Activated naive CD8-positive, alpha-beta T cell treated with anti-CD3 and anti-CD28 coated beads, Interleukin-2, amount 10 ng/mL, durations not matched to agents 7 days and 5 days (primary cell): ENCODE results near the gene TKT. TPM values are rescaled to one million over a fixed set of nuclear protein-coding genes. Genes with fewer than 3 reads are reported as not detected.

Experiments
- ATAC-seq: fragments of 150-1000 bp; cut with Tn5 transposase; one replicate; pipeline ENCODE4 v1.10.0; 2021; ENCODE audit warnings: low read depth, moderate library complexity
- POLR2A ChIA-PET: fragments of 350-600 bp; sonication (Branson Sonifier 250); formaldehyde crosslinking; loops from one replicate; lab custom pipeline; 2021; ENCODE audit warnings: antibody characterized with exemption; lab: Charles Lee
- DNase-seq: peaks from one replicate; pipeline ENCODE4 v3.0.0; 2021
- H3K27ac Mint-ChIP-seq: one replicate; pipeline ENCODE4 v1.8.0; 2022; ENCODE audit warnings: mild to moderate bottlenecking, mixed read lengths
- H3K27me3 Mint-ChIP-seq: one replicate; pipeline ENCODE4 v1.8.0; 2022; ENCODE audit warnings: mild to moderate bottlenecking, moderate library complexity, mixed read lengths
- H3K36me3 Mint-ChIP-seq: one replicate; pipeline ENCODE4 v1.8.0; 2021; ENCODE audit warnings: mild to moderate bottlenecking, mixed read lengths
- H3K4me1 Mint-ChIP-seq: one replicate; pipeline ENCODE4 v1.8.0; 2021; ENCODE audit warnings: mixed read lengths
- H3K4me3 Mint-ChIP-seq: one replicate; pipeline ENCODE4 v1.8.0; 2022; ENCODE audit warnings: mild to moderate bottlenecking, moderate library complexity, mixed read lengths
- H3K9me3 Mint-ChIP-seq: one replicate; pipeline ENCODE4 v1.8.0; 2021; ENCODE audit warnings: mixed read lengths
- total RNA-seq, 2 experiments: library from RNA; stranded (reverse); gene quantifications; one replicate each; pipeline ENCODE4 v1.2.3, GENCODE V29; 2021

The TKT gene
- total RNA-seq, 2 experiments from 2014 or later: 204 to 210 TPM

GRCh38 chr3:53191836-53192480 lies 63.9 kb downstream of the TKT start:
- Mint-ChIP-seq H3K36me3 (peaks cover 8% of the 10 kb centered on the region), H3K4me3 (no peak overlapping the region), H3K4me1 (peaks cover 14% of the 10 kb centered on the region), H3K27me3 (no peaks in the 10 kb centered on the region), H3K9me3 (no peaks in the 10 kb centered on the region), H3K27ac (no peak overlapping the region)
- POLR2A ChIA-PET: no interaction called here
- no peak for DNase-seq
- no peak for ATAC-seq

GRCh38 chr3:53190659-53191058 lies 65.2 kb downstream of the TKT start:
- POLR2A ChIA-PET: no interaction called here
- DNase-seq (no peak), ATAC-seq (no peak)
- Mint-ChIP-seq H3K27me3 (no peaks in the 10 kb centered on the region), H3K4me1 (peaks cover 14% of the 10 kb centered on the region), H3K9me3 (no peaks in the 10 kb centered on the region), H3K27ac (no peak overlapping the region), H3K4me3 (no peak overlapping the region), H3K36me3 (peaks cover 8% of the 10 kb centered on the region)

- Mint-ChIP-seq H3K4me1 (peaks cover 12% of the 10 kb centered on the region), H3K27ac (no peak overlapping the region), H3K4me3 (no peak overlapping the region), H3K27me3 (no peaks in the 10 kb centered on the region), H3K9me3 (no peaks in the 10 kb centered on the region), H3K36me3 (peaks cover 10% of the 10 kb centered on the region)
- ATAC-seq (no peak), DNase-seq (no peak)
- POLR2A ChIA-PET: no interaction called here
Observed at GRCh38 chr3:53189276-53189675, 66.5 kb downstream of the TKT start.

GRCh38 chr3:53188720-53189119 lies 67.1 kb downstream of the TKT start:
- Mint-ChIP-seq H3K4me1 (peaks cover 12% of the 10 kb centered on the region), H3K4me3 (no peak overlapping the region), H3K9me3 (no peaks in the 10 kb centered on the region), H3K27ac (no peak overlapping the region), H3K36me3 (peaks cover 10% of the 10 kb centered on the region), H3K27me3 (no peaks in the 10 kb centered on the region)
- POLR2A ChIA-PET: no interaction called here
- ATAC-seq (no peak), DNase-seq (no peak)

GRCh38 chr3:53188136-53188685 lies 67.6 kb downstream of the TKT start:
- H3K4me3 Mint-ChIP-seq: no peak overlapping the region
- peaks cover 12% of the 10 kb centered on the region for H3K4me1 Mint-ChIP-seq
- ATAC-seq: no peak
- H3K27ac Mint-ChIP-seq: no peak overlapping the region
- no peaks in the 10 kb centered on the region for H3K9me3 Mint-ChIP-seq
- POLR2A ChIA-PET: no interaction called here
- peaks cover 10% of the 10 kb centered on the region for H3K36me3 Mint-ChIP-seq
- no peak for DNase-seq
- no peaks in the 10 kb centered on the region for H3K27me3 Mint-ChIP-seq

- H3K27me3 Mint-ChIP-seq: no peaks in the 10 kb centered on the region
- no peak overlapping the region for H3K27ac Mint-ChIP-seq
- no peak overlapping the region for H3K4me3 Mint-ChIP-seq
- peaks cover 9% of the 10 kb centered on the region for H3K36me3 Mint-ChIP-seq
- ATAC-seq (no peak), DNase-seq (no peak)
- H3K9me3 Mint-ChIP-seq: no peaks in the 10 kb centered on the region
- POLR2A ChIA-PET: no interaction called here
- peaks cover 8% of the 10 kb centered on the region for H3K4me1 Mint-ChIP-seq
Observed at GRCh38 chr3:53187430-53187829, 68.4 kb downstream of the TKT start.

- H3K36me3 Mint-ChIP-seq: peaks cover 7% of the 10 kb centered on the region
- H3K27me3 Mint-ChIP-seq: no peaks in the 10 kb centered on the region
- H3K4me3 Mint-ChIP-seq: no peak overlapping the region
- no peak for DNase-seq
- POLR2A ChIA-PET: no interaction called here
- no peak overlapping the region for H3K27ac Mint-ChIP-seq
- peaks cover 8% of the 10 kb centered on the region for H3K4me1 Mint-ChIP-seq
- ATAC-seq: no peak
- no peaks in the 10 kb centered on the region for H3K9me3 Mint-ChIP-seq
Observed at GRCh38 chr3:53186726-53187125, 69.1 kb downstream of the TKT start.

- no peak for DNase-seq
- no peak for ATAC-seq
- POLR2A ChIA-PET: no interaction called here
- Mint-ChIP-seq H3K27me3 (no peaks in the 10 kb centered on the region), H3K36me3 (peaks cover 7% of the 10 kb centered on the region), H3K27ac (no peak overlapping the region), H3K4me1 (peaks cover 8% of the 10 kb centered on the region), H3K4me3 (no peak overlapping the region), H3K9me3 (no peaks in the 10 kb centered on the region)
Observed at GRCh38 chr3:53185761-53186465, 69.9 kb downstream of the TKT start.

GRCh38 chr3:53184701-53185100 lies 71.1 kb downstream of the TKT start:
- H3K4me1 Mint-ChIP-seq: no peaks in the 10 kb centered on the region
- H3K27me3 Mint-ChIP-seq: no peaks in the 10 kb centered on the region
- H3K4me3 Mint-ChIP-seq: no peak overlapping the region
- H3K36me3 Mint-ChIP-seq: peaks cover 2% of the 10 kb centered on the region
- no peaks in the 10 kb centered on the region for H3K9me3 Mint-ChIP-seq
- no peak overlapping the region for H3K27ac Mint-ChIP-seq
- DNase-seq (no peak), ATAC-seq (no peak)
- POLR2A ChIA-PET: no interaction called here

GRCh38 chr3:53183514-53183913 lies 72.3 kb downstream of the TKT start:
- no peak for ATAC-seq
- POLR2A ChIA-PET: no interaction called here

GRCh38 chr3:53182764-53183355 lies 73.0 kb downstream of the TKT start:
- Mint-ChIP-seq H3K27me3 (no peaks in the 10 kb centered on the region), H3K4me1 (no peaks in the 10 kb centered on the region), H3K36me3 (peaks cover 2% of the 10 kb centered on the region), H3K4me3 (no peak overlapping the region), H3K27ac (no peak overlapping the region), H3K9me3 (no peaks in the 10 kb centered on the region)
- POLR2A ChIA-PET: no interaction called here
- no peak for DNase-seq
- ATAC-seq: no peak

More at GRCh38 chr3:53183514-53183913, 72.3 kb downstream of the TKT start:
- no peaks in the 10 kb centered on the region for H3K4me1 Mint-ChIP-seq
- no peaks in the 10 kb centered on the region for H3K27me3 Mint-ChIP-seq
- H3K27ac Mint-ChIP-seq: no peak overlapping the region
- no peak for DNase-seq
- no peaks in the 10 kb centered on the region for H3K9me3 Mint-ChIP-seq
- H3K4me3 Mint-ChIP-seq: no peak overlapping the region
- H3K36me3 Mint-ChIP-seq: peaks cover 2% of the 10 kb centered on the region

- H3K4me3 Mint-ChIP-seq: no peak overlapping the region
- no peaks in the 10 kb centered on the region for H3K27me3 Mint-ChIP-seq
- H3K27ac Mint-ChIP-seq: no peak overlapping the region
- H3K36me3 Mint-ChIP-seq: peaks cover 2% of the 10 kb centered on the region
- ATAC-seq: no peak
- no peak for DNase-seq
- H3K9me3 Mint-ChIP-seq: no peaks in the 10 kb centered on the region
- POLR2A ChIA-PET: no interaction called here
- no peaks in the 10 kb centered on the region for H3K4me1 Mint-ChIP-seq
Observed at GRCh38 chr3:53181528-53181927, 74.3 kb downstream of the TKT start.

GRCh38 chr3:53181024-53181371 lies 74.8 kb downstream of the TKT start:
- no peak for DNase-seq
- H3K27ac Mint-ChIP-seq: no peak overlapping the region
- POLR2A ChIA-PET: no interaction called here
- no peak overlapping the region for H3K4me3 Mint-ChIP-seq
- peaks cover 2% of the 10 kb centered on the region for H3K36me3 Mint-ChIP-seq
- no peaks in the 10 kb centered on the region for H3K9me3 Mint-ChIP-seq
- no peaks in the 10 kb centered on the region for H3K4me1 Mint-ChIP-seq
- no peak for ATAC-seq
- H3K27me3 Mint-ChIP-seq: no peaks in the 10 kb centered on the region
